Superior temporal gyrus (tissue), 1 donor: Measurements from ENCODE around the gene RAB43.
"Not testable (repeated sequence)": the region's sequence is repeated elsewhere in the genome, so short reads cannot be mapped to it uniquely, and the experiment has no call there.

Experiments
- DNase-seq: peaks from one replicate; pipeline ENCODE4 v3.0.0-alpha.2; 2016; ENCODE audit errors: extremely low spot score

The RAB43 gene

DNA sequence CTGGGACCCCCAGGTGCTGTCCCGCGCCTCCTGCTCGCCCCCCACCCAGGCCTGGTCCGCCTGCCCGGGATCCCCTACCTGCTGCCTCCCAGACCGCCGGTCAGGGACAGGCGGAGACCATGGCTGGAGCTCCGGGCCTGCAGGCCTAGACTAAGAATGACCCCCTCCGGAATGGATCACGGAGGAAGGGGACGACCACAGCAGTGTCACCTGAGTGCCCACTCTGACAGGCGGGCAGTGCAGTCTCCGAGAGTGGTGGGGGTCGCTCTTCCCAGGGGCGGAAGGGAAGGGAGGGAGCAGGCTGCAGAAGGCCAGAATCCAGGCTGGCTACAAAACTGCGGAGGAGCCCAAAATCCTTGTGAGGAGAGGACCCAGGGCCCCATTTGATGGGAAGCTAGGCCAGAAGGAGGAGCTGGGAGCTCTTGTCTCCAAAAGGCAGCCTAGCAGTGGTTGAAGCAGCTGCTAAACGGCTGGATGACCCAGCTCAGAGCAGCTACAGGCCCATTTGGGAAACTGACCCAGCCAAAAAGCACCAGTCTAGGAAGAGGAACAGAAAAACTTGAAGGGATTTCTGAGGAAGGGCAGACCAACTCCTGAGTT lies 908 bp upstream of the RAB43 start:
- DNase-seq, result no peak

DNA sequence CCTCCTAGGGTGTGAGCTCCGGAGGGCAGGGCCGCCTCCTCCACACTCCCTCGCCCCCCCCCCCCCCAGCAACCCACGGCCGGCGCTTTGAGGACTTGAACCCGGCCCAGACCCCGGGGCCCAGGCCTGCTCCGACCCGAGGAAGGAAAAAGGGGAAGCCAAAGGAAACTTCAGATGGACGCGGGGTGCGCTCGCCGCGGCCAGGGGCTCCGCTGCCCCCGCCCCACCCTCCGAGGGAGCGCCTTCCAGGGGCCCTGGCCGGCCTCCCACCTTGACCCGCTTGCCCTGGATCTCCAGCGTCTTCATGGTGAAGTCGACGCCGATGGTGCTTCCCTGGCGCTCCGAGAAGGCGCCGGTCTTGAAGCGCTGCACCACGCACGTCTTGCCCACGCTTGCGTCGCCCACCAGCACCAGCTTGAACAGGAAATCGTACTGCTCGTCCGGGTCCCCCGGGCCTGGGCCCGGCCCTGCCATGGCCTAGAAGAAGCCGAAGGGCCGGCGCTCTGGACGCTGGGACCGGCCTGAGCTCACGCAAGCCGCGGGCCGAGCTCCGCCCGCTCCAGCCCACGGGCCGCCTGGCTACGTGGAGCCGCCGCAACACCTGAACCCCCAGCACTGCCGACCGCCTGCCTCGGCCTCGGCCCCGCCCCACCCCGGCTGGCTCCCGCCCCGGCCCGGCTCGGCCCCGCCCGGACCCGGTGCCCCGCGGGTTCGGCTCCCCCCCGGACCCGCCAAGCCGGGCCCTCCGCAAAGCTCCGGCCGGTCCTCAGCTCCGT lies 400 bp downstream of the RAB43 start:
- DNase-seq, result no peak

DNA sequence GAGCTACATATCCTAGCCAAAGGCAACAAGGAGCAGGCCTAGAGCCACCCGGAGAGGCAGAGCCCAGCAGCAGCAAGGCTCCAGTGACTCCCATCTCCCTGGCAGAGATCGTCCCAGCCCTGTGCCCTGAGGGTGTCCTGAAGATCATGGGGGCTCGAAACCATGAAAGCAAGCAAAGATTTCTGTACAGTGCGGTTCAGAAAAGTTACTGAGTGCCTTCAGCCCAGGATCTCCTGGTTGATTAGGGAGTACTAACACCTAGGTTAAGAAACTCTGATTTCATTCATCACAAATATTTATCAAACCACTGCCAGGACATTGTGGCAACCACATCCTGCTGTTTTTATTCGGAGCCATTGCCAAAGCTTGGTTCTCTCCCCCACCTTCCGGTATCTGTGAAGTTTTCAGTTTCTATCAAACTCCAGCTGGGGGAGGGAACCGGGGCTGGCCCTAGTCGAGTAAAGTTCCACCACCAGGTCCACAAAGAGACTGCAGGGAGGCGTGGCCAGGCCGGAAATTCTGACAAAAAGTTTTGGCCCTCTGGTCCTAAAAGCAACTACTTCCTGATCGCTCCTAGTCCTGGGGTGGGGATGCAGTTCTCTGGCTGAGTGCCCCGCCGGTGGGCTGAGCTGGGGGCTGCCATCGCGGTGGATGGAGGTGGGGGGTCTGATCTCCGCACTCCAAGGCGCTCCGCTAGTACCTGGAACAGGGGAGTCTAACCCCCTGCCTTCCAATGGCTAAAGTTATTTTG lies 1.2 kb downstream of the RAB43 start:
- peak; percentile 49 for DNase-seq

DNA sequence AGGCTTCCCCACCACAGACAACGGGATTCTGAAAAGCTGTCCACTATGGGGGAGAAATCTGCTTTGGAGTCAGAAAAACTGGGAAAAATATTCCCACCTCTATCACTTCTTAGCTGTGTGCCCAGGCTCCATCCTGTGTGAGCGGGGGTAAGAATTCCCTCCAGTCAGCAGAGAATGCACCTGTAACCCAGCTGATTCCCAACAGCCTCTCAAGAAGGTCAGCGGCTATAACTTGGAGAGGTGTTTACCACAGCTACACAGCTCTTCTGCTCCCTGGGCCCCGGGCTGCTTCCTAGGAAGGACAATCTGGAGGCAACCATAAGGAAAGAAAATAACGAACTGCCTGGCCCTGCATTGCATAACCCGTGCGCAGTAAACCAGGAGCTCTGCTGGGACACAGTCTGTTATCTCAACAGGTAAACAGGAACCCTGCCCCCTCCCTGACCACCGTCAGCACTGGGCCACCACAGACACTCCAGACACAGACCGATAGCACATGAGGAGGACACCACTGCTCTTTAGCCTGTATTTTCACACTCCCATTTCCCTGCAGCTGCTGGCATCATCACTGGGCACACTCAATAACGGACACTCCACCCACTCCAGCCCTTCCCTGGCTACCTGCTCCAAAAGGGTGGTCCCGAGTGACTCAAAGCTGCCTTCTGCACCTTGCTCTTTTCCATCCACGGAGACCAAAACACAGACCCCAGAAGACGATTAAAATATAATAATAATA lies 2.1 kb downstream of the RAB43 start:
- no peak for DNase-seq

DNA sequence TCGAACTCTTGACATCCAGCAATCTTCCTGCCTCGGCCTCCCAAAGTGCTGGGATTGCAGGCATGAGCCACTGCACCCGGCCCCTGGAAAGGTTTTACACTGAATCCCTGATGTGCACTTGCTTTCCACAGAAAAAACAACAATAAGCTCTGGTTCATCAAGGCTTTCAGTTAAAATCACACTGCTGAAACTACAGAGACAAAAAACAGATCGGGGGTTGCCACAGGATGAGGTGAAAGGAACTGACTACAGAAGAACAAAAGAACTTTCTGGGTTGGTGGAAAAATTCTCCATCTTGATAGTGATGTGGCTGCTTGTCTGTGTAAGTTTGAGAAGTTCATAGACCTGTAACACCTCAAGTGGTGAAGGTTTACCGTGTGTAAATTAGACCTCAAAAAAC lies 2.9 kb downstream of the RAB43 start:
- no peak for DNase-seq

DNA sequence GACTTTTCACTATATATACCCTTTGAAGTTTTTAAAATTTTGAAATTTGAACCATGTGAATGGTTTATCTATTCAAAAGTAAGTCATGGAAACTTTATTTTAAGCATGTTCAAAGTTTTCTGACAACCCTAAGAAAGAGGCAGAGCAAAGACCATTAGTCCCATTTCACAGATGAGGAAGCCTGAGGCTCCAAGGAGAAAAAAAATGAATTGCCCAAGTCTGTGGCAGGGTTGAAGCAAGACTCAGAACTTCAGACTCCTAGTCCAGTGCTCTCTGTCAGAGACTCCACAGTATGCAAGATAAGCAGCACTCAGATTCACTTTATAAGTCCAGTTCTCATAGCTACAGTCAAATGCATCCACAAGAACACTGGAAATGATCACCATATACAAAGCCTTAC lies 4.5 kb downstream of the RAB43 start:
- no peak for DNase-seq

DNA sequence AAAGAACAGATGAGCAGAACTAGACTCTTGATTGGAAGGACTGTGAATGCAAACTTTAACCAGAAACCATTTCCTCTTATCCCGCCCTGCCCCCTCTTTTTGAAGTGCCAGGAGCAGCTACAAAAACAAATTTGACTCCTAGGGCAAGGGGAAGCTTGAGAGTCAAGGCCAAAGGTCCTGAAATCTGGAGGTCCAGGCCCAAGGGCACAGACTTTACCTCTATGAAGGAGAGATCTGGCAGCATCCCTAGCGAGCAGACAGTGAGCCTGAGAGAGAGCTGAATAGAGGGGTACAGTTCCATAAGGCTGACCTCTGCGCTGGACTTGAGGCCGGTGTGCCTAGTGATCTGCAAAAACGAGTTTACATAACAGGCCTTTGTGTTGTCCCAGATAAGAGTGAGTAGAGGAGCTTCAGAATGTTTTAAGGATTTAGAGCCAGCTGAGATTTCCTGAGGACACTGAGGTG lies 5.1 kb downstream of the RAB43 start:
- no peak for DNase-seq

DNA sequence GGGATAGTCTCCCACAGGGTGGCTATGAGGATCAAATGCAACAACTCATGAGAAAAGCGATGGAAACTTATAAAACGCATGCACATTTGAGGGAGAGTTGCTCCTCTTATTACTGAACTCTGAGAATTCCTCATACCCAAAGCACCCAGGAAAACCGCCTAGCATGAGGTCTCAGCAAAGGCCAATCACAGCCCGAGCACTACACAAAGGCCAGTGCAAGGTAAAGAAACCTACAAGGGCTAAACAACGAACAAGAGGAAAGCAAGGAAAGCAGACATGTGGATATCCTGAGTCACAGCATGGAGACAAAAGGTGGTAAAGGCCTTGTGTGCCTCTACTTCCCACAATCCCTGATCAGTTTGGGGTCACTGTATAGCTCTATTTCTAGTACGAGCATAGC lies 7.1 kb downstream of the RAB43 start:
- no peak for DNase-seq

DNA sequence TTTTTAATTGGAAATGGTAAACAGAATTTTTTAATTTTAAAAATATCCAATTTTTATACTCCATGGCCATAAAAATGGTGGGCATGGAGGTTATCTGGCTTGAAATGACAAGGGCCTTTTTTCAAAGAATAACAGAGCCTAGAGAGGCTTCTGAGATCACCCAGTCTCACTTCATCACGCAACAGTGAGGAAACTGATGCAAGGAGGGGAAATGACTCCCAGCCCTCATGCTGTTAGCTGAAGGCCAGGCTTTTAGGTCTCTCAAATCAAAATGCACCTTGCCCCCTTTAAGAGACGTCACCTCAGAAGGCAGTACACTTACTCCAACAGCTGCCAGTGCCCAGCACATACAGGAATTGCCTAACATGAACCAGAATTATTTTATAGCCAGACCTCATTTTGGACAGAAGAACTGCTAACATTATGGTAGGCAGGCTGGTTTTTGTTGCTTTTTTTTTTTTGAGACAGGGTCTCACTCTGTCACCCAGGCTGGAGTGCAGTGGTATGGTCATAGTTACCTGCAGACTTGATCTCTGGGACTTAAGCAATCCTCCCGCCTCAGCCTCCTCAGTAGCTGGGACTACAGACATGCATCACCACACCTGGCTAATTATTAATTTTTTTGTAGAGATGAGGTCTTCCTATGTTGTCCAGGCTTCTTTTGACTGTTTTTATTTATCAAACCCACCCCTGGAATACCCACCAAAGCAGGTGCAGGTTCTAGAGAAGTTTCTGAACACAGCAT lies 9.1 kb downstream of the RAB43 start:
- DNase-seq, result no peak

DNA sequence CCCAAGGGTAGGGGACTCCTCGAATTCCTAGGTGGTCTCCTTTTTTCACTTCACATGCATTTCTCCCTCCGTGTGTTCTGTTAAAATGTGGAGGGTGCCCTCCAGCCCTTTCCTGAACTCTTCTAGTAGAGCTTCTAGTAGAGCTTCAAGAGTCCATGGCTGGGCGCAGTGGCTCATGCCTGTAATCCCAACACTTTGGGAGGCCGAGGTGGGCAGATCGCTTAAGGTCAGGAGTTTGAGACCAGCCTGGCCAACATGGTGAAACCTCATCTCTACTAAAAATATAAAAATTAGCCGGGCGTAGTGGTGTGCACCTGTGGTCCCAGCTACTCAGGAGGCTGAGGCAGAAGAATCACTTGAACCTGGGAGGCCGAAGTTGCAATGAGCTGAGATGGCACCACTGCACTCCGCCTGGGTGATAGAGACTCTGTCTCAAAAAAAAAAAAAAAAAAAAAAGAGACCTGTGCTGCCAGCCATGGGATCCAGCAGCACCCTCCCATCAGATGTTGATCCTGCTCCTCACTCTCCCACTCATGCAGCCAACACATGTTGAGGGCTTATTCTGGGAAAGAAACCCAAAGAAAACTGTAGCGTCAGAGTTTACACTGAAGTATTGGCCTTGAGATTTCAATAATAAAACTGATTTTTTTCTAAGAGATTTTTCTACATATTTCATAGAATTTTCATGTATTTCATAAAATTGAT lies 10.4 kb downstream of the RAB43 start:
- not testable (repeated sequence) for DNase-seq

DNA sequence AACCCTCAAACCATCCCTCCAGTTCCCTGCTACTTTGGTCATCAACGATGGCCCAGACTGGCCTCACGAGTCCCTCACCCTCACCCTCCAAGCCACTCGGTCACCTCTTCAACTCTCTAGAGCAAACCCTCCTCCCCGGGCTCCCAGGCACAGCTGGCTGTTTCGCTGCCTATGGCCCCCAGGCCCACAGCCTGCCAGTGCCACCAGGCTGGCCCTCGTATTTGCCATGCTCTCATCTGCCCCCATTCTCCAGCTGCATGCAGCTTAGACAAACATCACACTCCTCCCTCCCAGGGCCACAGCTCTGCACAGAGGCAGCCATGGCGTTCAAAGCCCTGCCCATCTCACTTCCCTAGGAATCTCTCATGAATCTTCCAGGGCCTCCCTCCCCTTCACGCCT lies 13.8 kb downstream of the RAB43 start:
- no peak for DNase-seq

DNA sequence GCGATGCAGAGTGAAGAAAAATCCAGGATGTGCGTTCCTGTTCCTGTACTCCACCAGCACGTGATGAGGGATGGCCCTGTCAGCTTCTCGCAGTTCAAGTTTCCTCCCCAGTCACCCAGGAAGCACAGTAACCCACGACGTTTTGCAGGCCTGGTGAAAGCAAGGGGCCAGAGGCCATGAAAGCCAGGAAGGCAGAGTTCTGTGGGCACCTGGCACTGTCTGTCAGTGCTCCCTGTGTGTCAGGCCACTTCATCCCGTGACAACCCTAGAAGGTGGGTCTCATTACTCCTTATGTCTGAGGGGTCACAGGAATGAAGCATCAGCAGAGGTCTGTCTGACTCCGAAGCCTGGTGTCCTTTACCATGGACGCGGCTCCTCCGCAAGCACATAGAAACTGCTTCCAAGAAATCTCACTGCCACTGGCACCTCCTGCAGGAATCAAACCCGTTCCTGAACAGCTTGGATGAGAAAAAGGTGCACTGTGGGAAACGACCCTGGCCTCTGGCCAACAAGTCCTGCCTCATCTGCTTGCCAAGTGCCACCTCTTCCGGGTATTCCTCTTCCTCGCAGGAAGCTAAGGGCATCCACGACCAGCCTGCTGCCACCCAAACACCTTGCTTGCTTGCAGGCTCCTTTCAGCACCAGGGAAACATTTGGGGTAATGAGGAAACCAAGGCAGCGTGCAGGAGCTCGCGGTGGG lies 14.6 kb downstream of the RAB43 start:
- DNase-seq, result no peak

DNA sequence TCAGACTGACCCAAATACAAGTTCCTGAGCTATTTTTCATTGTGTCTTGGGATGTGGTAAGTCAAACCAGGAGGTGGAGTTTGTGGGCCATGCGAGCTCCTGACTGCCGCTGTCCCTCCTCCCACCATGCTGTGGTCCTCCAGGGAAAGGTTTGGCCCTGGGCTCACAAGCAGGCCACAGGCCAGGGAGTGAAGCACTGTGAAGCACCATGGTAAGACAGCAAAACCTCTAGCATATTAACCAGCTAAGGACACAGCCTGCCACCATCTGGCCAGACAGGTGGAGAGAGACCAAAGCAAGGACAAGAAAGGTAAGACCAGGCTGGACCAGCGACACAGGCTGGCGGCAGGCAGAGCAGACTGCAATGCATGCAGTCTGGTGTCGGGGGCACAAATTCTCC lies 15.3 kb downstream of the RAB43 start:
- no peak for DNase-seq

DNA sequence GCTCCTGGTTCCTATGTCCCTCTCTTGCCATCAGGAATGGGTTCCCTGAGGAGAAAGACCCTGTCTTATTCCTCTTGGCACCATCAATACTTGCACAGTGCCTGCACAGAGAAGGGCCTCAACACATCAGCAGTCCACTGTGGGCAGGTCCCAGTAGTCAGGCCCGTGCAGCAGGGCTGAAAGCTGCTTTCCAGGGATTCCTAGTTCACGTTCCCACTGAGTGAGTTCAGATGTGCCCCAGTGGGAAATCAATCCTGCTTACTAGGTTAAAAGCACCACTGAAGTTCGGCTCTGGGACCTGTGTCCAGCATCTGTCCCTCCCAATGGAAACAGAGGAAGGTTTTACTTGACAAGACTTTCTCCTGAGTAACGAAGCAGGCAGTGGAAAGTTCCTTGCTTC lies 15.7 kb downstream of the RAB43 start:
- DNase-seq, result no peak

DNA sequence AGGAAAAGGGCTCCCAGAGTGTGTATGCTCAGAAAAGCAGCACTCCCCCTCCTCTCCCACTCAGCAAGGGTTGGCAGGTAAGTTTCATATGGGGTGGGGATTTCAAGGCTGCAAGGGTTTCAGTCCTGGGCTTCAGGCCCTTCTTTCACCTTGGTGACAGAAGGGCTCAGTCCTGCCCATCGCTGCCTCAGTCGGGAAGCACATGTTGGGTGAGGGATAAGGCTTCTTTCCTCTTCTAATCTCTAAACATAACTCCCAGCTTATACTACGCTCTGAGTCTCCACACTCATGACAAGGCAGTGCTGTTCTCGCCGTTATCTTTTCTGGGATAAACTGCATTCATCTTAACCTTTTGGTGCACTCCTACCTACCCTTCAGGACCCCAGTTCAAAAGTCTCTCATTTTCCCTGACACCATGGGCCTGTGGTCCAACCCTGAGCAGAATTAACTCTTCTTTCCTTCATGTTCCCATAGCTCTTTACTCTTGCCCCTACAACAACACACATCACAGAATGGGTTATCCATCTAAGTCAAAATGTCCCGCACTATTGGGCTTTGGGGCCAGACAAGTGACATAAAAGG lies 17.0 kb downstream of the RAB43 start:
- no peak for DNase-seq

DNA sequence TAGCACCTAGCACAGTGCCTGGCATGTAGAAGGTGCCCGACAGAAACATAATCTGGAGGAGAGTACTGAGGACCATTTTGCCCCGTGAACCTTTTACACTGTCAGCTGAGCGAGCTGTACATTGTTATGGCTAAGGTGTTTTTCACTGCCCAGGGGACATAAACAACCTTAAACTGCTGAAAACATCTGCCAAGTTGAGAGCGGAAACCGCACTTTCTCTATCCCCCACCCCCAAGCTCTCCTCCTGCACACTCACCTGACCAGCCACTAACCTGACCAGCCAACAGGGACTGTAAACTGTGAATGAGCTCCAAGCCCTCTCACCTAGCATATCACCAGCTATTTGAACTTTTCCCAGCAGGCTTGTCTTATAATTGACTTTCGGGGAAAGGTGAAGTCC lies 17.6 kb downstream of the RAB43 start:
- no peak for DNase-seq

DNA sequence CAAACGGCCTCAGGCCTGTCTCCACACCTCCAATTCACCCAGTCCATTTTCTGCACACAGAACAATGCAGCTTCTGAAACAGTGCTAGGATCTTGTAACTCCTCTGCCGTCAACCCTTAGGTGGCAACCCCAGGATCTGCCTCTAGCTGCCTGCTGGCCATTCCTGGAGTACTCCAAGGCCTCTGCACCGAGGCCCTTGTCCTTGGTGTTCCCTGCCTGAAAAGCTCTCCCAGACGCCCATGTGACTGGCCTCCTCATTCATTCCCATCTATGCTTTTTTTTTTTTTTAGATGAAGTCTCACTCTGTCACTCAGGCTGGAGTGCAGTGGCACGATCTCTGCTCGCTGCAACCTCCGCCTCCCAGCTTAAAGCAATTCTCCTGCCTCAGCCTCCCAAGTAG lies 18.3 kb downstream of the RAB43 start:
- DNase-seq, result no peak

DNA sequence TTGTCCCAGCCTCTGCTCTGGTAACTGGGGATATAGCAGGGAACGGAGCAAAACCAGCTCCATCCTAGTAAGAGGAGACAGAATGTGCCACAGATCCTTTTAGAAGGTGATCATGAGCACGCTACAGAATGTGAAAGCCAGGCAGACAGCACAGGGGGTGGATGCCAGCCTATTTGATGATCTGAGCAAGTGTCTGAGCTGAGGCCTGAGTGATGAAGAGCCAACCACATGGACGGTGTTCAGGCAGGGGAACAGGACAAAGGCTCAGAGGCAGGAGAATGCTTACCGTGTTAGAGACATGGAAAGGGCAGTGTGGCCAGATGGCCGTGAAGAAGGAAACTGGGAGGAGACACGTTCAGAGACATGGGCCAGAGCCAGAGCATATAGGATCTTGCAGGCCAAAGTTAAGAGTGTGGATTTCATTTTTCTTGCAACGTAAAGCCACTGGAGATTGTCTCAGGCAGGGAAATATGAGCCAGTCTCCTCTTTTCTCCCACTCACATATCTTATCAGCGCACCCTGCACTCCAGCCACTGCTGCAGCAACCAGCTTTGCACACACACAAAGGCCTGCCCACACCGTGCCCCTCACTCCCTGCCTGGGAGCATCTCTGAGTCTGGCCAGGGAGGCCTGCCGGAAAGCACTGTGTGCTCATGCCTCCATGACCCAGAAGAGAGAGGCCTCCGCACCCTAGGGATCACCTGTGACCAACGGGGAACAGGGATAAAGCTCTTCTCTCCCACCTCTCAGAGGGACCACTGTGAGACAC lies 20.1 kb downstream of the RAB43 start:
- DNase-seq, result no peak

DNA sequence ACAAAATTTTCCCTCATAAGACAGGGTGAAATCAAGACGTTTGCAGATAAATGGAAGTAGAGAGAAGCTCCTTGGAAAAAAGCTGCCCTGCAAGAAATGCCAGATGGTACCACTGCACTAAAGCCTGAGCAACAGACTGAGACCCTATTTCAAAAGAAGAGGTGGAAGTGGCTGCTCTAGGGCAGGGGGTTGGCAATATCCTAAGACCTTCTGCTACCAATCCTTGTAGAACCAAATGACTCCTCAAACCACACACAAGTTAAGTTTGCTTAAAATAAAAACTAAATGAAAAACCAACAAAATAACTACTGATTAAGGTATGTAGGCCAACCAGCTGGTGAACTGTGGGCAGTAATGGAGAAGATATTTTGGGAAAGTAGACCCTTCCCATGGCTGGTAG lies 21.3 kb downstream of the RAB43 start:
- DNase-seq, result no peak
